ENCODE results near the gene SLK. TPM values are rescaled to one million over a fixed set of nuclear protein-coding genes. Genes with fewer than 3 reads are reported as not detected.

Gene SLK
- total RNA-seq, 1 experiment from 2014 or later, result 71.9 TPM

DNA sequence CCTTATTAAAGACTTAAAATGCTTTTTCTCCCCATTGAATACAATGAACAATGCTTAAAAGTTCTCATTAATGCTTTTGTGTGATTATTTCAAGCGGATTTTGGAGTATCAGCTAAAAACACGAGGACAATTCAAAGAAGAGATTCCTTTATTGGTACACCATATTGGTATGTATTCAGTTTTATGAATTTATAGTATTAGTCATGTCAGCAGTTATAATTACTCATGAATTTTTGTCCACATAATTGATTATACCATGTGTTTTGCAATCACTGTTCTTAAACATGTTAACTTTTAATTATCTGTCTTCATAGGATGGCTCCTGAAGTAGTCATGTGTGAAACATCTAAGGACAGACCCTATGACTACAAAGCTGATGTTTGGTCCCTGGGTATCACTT, 31.9 kb downstream of the SLK start:
- TF ChIP-seq, protein P1, sequence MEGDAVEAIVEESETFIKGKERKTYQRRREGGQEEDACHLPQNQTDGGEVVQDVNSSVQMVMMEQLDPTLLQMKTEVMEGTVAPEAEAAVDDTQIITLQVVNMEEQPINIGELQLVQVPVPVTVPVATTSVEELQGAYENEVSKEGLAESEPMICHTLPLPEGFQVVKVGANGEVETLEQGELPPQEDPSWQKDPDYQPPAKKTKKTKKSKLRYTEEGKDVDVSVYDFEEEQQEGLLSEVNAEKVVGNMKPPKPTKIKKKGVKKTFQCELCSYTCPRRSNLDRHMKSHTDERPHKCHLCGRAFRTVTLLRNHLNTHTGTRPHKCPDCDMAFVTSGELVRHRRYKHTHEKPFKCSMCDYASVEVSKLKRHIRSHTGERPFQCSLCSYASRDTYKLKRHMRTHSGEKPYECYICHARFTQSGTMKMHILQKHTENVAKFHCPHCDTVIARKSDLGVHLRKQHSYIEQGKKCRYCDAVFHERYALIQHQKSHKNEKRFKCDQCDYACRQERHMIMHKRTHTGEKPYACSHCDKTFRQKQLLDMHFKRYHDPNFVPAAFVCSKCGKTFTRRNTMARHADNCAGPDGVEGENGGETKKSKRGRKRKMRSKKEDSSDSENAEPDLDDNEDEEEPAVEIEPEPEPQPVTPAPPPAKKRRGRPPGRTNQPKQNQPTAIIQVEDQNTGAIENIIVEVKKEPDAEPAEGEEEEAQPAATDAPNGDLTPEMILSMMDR (IDR thresholded peaks at IDR 0.05; ENCODE audit: unreplicated experiment), result no peak
- intact Hi-C loops (cut with micrococcal nuclease), result no loop called here
- POLR2A ChIA-PET, result interaction anchor here (0.6 to 2.7 kb wide), 6 partner anchors 19 to 810 kb away, joined by 3 to 15 read pairs (median 4); no protein-coding TSS in a partner anchor

DNA sequence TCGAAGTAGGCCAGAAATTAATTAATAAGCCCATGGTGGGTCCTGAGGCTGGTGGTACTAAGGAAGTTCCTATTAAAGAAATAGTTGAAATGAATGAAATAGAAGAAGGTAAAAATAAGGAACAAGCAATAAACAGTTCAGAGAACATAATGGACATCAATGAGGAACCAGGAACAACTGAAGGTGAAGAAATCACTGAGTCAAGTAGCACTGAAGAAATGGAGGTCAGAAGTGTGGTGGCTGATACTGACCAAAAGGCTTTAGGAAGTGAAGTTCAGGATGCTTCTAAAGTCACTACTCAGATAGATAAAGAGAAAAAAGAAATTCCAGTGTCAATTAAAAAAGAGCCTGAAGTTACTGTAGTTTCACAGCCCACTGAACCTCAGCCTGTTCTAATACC, 36.0 kb downstream of the SLK start:
- CTCF ChIA-PET, result no interaction called here
- BruUV-seq (replicated peaks), result TSS peak; percentile 80

More for the DNA sequence above, 31.9 kb downstream of the SLK start:
- no peak for DNase-seq (ENCODE audit: unreplicated experiment)
- H3K27me3 Mint-ChIP-seq (ENCODE audit: insufficient read depth, unreplicated experiment), result no peaks in the 10 kb centered on the region
- H3K4me1 Mint-ChIP-seq (ENCODE audit: insufficient read depth, unreplicated experiment), result no peaks in the 10 kb centered on the region
- CTCF ChIA-PET, result no interaction called here
- H3K36me3 Mint-ChIP-seq (ENCODE audit: insufficient read depth, unreplicated experiment), result peaks cover 80% of the 10 kb centered on the region
- no TSS peak for BruUV-seq (replicated peaks)
- H3K9me3 Mint-ChIP-seq (ENCODE audit: unreplicated experiment), result no peaks in the 10 kb centered on the region
- H3K4me3 Mint-ChIP-seq (ENCODE audit: unreplicated experiment), result no peak overlapping the region
- no peak overlapping the region for H3K27ac Mint-ChIP-seq (ENCODE audit: low read depth, unreplicated experiment)

DNA sequence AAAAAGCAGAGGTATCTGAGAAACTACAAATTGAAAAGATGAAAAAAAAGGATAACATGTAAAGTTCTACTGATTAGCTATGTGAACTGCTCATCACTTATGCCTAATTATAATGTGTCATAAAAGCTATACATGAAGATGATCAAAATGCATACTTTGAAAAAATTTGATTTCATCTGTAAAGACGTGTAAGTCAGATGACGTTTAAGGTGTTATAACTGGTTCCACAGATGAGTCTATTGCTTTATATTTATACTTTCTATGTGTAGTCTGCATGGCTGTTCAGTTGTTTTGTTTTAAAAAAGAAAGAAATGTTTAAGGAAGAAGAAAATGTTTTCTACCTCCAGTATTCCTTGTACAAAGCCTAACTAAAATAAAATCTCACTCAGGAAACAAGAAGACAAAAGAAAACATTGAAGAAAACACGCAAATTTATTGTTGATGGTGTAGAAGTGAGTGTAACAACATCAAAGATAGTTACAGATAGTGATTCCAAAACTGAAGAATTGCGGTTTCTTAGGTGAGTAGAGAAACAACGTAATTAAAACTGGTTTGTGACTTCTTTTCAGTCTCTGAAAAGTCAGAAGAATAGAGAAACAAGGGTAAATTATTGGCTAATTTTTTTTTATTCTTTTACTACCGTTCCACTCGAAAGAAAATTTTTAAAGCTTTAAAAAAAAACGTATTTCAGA, 38.4 kb downstream of the SLK start:
- no peak for DNase-seq (ENCODE audit: unreplicated experiment)
- POLR2A ChIA-PET, result interaction anchor here (0.9 to 1.2 kb wide), 6 partner anchors 10 to 116 kb away, joined by 3 to 4 read pairs (median 3); no protein-coding TSS in a partner anchor

More for the DNA sequence above, 36.0 kb downstream of the SLK start:
- POLR2A ChIA-PET, result interaction anchor here (0.9 kb wide), 1 partner anchor 14 kb away, joined by 4 read pairs; no protein-coding TSS in a partner anchor
- Mint-ChIP-seq H3K4me3 (ENCODE audit: unreplicated experiment) (no peak overlapping the region), H3K9me3 (ENCODE audit: unreplicated experiment) (no peaks in the 10 kb centered on the region), H3K27me3 (ENCODE audit: insufficient read depth, unreplicated experiment) (no peaks in the 10 kb centered on the region), H3K27ac (ENCODE audit: low read depth, unreplicated experiment) (no peak overlapping the region), H3K4me1 (ENCODE audit: insufficient read depth, unreplicated experiment) (peaks cover 6% of the 10 kb centered on the region), H3K36me3 (ENCODE audit: insufficient read depth, unreplicated experiment) (peaks cover 86% of the 10 kb centered on the region)
- TF ChIP-seq, protein P1 (IDR thresholded peaks at IDR 0.05; ENCODE audit: unreplicated experiment), result no peak
- intact Hi-C loops (cut with micrococcal nuclease), result no loop called here
- DNase-seq (ENCODE audit: unreplicated experiment), result no peak

DNA sequence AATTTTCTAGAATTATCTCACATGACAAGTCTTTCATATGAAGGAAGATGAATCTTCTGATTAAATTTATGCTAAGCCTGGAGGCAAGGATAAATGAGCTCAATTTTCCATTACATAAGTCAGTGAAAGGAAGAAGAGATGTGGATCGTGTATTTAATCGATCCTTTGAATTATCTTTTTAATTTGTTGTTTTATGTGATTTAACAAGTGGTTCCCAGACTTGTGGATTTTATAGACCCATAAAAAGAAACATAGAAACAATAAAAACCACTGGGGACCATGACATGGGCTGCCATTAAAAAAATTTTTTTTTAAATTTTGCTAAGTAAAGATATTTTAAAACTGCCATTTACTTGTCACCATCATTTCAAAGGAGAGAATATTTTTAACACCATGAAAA, 45.0 kb downstream of the SLK start:
- ChIA-PET POLR2A (interaction anchor here (0.7 to 3.3 kb wide), 7 partner anchors 10 to 110 kb away, joined by 3 to 14 read pairs (median 4); partner anchors contain the start of gene SFR1), CTCF (interaction anchor here (0.6 to 2.6 kb wide), 4 partner anchors 110 to 279 kb away, joined by 3 to 9 read pairs (median 3); partner anchors contain the start of gene SFR1)
- TF ChIP-seq, protein P1 (IDR thresholded peaks at IDR 0.05; ENCODE audit: unreplicated experiment), result no peak
- BruUV-seq (replicated peaks), result no TSS peak
- Mint-ChIP-seq H3K4me3 (ENCODE audit: unreplicated experiment) (no peak overlapping the region), H3K27ac (ENCODE audit: low read depth, unreplicated experiment) (no peak overlapping the region), H3K36me3 (ENCODE audit: insufficient read depth, unreplicated experiment) (peaks cover 51% of the 10 kb centered on the region), H3K27me3 (ENCODE audit: insufficient read depth, unreplicated experiment) (no peaks in the 10 kb centered on the region), H3K9me3 (ENCODE audit: unreplicated experiment) (no peaks in the 10 kb centered on the region), H3K4me1 (ENCODE audit: insufficient read depth, unreplicated experiment) (no peaks in the 10 kb centered on the region)
- DNase-seq (ENCODE audit: unreplicated experiment), result no peak
- intact Hi-C loops (cut with micrococcal nuclease), result loop anchor here (10.0 kb wide), 1 partner anchor 297 kb away; no protein-coding TSS in a partner anchor

More for the DNA sequence above, 38.4 kb downstream of the SLK start:
- BruUV-seq (replicated peaks), result no TSS peak
- no peaks in the 10 kb centered on the region for H3K9me3 Mint-ChIP-seq (ENCODE audit: unreplicated experiment)
- CTCF ChIA-PET, result interaction anchor here (0.7 to 1.3 kb wide), 5 partner anchors 13 to 120 kb away, joined by 3 to 6 read pairs (median 4); no protein-coding TSS in a partner anchor
- TF ChIP-seq, protein P1 (IDR thresholded peaks at IDR 0.05; ENCODE audit: unreplicated experiment), result no peak
- no peak overlapping the region for H3K27ac Mint-ChIP-seq (ENCODE audit: low read depth, unreplicated experiment)
- H3K4me3 Mint-ChIP-seq (ENCODE audit: unreplicated experiment), result no peak overlapping the region
- peaks cover 80% of the 10 kb centered on the region for H3K36me3 Mint-ChIP-seq (ENCODE audit: insufficient read depth, unreplicated experiment)
- peaks cover 6% of the 10 kb centered on the region for H3K4me1 Mint-ChIP-seq (ENCODE audit: insufficient read depth, unreplicated experiment)
- H3K27me3 Mint-ChIP-seq (ENCODE audit: insufficient read depth, unreplicated experiment), result no peaks in the 10 kb centered on the region
- intact Hi-C loops (cut with micrococcal nuclease), result no loop called here

All from MCF 10A (cell line).